ENCODE data around the gene DUSP11.

Gene DUSP11

DNA sequence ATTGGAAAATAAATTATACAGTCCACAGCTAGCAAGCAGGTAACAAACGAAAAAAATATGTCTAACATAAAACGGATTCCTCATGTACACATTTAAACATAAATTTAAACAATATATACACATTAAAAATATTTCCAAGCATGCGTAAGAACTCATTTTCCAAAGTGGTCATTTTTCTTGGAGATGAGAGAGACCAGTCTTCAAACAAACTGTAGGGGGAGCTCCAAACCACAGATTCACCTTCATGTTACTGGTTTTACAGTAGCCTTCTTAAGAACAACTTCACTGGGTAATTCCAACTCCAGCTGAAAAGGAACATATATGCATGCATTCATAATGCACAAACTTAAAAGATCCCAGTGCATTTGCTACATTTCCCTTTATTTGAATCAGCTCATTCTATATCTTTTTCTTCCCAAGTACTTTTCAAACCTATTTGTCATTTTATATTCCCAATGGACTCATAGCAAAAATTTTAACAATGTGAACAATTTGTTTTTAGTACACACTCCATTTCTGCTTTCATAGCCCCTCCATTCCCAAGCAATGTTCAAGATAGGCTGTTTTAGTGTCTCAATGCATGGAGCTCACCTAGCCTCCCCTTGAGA, 44.1 kb upstream of the DUSP11 start:
- no peaks in the 10 kb centered on the region for H3K27me3 ChIP-seq (ENCODE audit: control insufficient read depth, low read length)
- no peak overlapping the region for H3K4me2 ChIP-seq (ENCODE audit: low read length)
- no peaks in the 10 kb centered on the region for H3F3A ChIP-seq (ENCODE audit: control insufficient read depth, insufficient read depth)
- no peaks in the 10 kb centered on the region for H3K36me3 ChIP-seq (ENCODE audit: control insufficient read depth, low read length)
- no peak overlapping the region for H3K4me3 ChIP-seq (ENCODE audit: low read length)
- TF ChIP-seq, protein P1, sequence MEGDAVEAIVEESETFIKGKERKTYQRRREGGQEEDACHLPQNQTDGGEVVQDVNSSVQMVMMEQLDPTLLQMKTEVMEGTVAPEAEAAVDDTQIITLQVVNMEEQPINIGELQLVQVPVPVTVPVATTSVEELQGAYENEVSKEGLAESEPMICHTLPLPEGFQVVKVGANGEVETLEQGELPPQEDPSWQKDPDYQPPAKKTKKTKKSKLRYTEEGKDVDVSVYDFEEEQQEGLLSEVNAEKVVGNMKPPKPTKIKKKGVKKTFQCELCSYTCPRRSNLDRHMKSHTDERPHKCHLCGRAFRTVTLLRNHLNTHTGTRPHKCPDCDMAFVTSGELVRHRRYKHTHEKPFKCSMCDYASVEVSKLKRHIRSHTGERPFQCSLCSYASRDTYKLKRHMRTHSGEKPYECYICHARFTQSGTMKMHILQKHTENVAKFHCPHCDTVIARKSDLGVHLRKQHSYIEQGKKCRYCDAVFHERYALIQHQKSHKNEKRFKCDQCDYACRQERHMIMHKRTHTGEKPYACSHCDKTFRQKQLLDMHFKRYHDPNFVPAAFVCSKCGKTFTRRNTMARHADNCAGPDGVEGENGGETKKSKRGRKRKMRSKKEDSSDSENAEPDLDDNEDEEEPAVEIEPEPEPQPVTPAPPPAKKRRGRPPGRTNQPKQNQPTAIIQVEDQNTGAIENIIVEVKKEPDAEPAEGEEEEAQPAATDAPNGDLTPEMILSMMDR (IDR thresholded peaks at IDR 0.05; ENCODE audit: low read depth, low read length, poor library complexity, severe bottlenecking), result peak; percentile 68
- no peak for TF ChIP-seq EZH2phosphoT487 (IDR thresholded peaks at IDR 0.05; ENCODE audit: borderline replicate concordance, low read length)
- H3K4me1 ChIP-seq (ENCODE audit: control insufficient read depth, low read length), result peaks cover 24% of the 10 kb centered on the region
- H3K9me3 ChIP-seq (ENCODE audit: control insufficient read depth, insufficient read depth, low read length), result no peaks in the 10 kb centered on the region
- H3K79me2 ChIP-seq (ENCODE audit: control insufficient read depth, low read length), result peaks cover 9% of the 10 kb centered on the region
- no peak overlapping the region for H3K27ac ChIP-seq (ENCODE audit: low read depth, low read length)
- H4K20me1 ChIP-seq (ENCODE audit: control insufficient read depth, insufficient read depth, low read depth, low read length), result no peaks in the 10 kb centered on the region
- no peaks in the 10 kb centered on the region for H3K9me2 ChIP-seq (replicated peaks; ENCODE audit: control insufficient read depth, low read length)

DNA sequence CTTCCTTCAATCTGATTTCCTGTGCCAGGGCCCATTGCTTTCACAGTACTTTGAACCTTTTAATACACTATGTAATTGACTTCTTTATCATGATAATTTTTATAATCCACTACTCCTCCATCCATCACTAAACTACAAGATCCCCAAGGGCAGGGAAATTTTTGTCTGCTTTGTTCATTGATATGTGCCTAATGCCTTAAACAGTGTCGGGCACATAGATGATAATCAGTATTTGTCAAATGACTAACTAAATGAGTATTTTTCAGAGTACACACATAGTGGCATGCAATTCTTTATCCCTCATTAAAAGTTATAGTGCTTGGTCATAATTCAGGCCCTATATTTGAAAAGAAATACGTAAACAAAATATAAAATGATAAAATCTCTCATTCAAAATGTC, 43.5 kb upstream of the DUSP11 start:
- peaks cover 24% of the 10 kb centered on the region for H3K4me1 ChIP-seq (ENCODE audit: control insufficient read depth, low read length)
- no peak overlapping the region for H3K27ac ChIP-seq (ENCODE audit: low read depth, low read length)
- no peaks in the 10 kb centered on the region for H3K27me3 ChIP-seq (ENCODE audit: control insufficient read depth, low read length)
- no peak overlapping the region for H3K4me2 ChIP-seq (ENCODE audit: low read length)
- H3F3A ChIP-seq (ENCODE audit: control insufficient read depth, insufficient read depth), result no peaks in the 10 kb centered on the region
- no peaks in the 10 kb centered on the region for H4K20me1 ChIP-seq (ENCODE audit: control insufficient read depth, insufficient read depth, low read depth, low read length)
- H3K9me2 ChIP-seq (replicated peaks; ENCODE audit: control insufficient read depth, low read length), result no peaks in the 10 kb centered on the region
- H3K4me3 ChIP-seq (ENCODE audit: low read length), result no peak overlapping the region
- no peaks in the 10 kb centered on the region for H3K9me3 ChIP-seq (ENCODE audit: control insufficient read depth, insufficient read depth, low read length)
- TF ChIP-seq, protein P1 (IDR thresholded peaks at IDR 0.05; ENCODE audit: low read depth, low read length, poor library complexity, severe bottlenecking), result no peak
- no peak for TF ChIP-seq EZH2phosphoT487 (IDR thresholded peaks at IDR 0.05; ENCODE audit: borderline replicate concordance, low read length)
- H3K36me3 ChIP-seq (ENCODE audit: control insufficient read depth, low read length), result no peaks in the 10 kb centered on the region
- peaks cover 4% of the 10 kb centered on the region for H3K79me2 ChIP-seq (ENCODE audit: control insufficient read depth, low read length)

DNA sequence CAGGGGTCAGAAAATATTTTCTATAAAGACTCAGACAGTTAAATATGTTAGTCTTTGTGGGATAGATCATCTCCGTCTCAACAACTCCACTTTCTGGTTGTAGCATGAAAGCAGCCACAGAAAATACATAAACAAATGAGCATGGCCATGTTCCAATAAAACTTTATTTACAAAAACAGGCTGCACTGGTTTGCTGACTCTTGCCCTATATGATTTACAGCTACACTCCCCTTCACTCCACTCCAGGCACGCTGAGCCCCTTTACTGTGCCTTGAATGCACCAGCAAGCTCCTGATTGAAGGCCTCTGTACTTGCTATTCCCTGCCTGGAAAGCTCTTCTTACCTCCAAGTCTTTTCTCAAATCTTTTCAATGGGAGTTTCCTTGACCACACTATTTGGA, 43.1 kb upstream of the DUSP11 start:
- Histone ChIP-seq H3K4me1 (ENCODE audit: control insufficient read depth, low read length) (peaks cover 19% of the 10 kb centered on the region), H3K9me3 (ENCODE audit: control insufficient read depth, insufficient read depth, low read length) (no peaks in the 10 kb centered on the region), H3K79me2 (ENCODE audit: control insufficient read depth, low read length) (no peaks in the 10 kb centered on the region; the same call in 1 of the 2 replicates), H3K27ac (ENCODE audit: low read depth, low read length) (no peak overlapping the region), H3K36me3 (ENCODE audit: control insufficient read depth, low read length) (no peaks in the 10 kb centered on the region), H4K20me1 (ENCODE audit: control insufficient read depth, insufficient read depth, low read depth, low read length) (no peaks in the 10 kb centered on the region), H3K9me2 (replicated peaks; ENCODE audit: control insufficient read depth, low read length) (no peaks in the 10 kb centered on the region), H3K4me3 (ENCODE audit: low read length) (no peak overlapping the region), H3K27me3 (ENCODE audit: control insufficient read depth, low read length) (no peaks in the 10 kb centered on the region), H3F3A (ENCODE audit: control insufficient read depth, insufficient read depth) (no peaks in the 10 kb centered on the region), H3K4me2 (ENCODE audit: low read length) (no peak overlapping the region)
- TF ChIP-seq EZH2phosphoT487 (IDR thresholded peaks at IDR 0.05; ENCODE audit: borderline replicate concordance, low read length), result no peak
- TF ChIP-seq, protein P1 (IDR thresholded peaks at IDR 0.05; ENCODE audit: low read depth, low read length, poor library complexity, severe bottlenecking), result no peak

Measured in DOHH2 (cell line).